Trophoblast cell (in vitro differentiated cells and primary cell): ENCODE measurements around the gene SLC46A3.

Experiments
- DNase-seq, 2 donors: peaks; one replicate each; pipeline ENCODE4 v3.0.0-alpha.2; 2016
- H2AFZ ChIP-seq: 2 replicates; pipeline ENCODE4 v1.6.1; 2013; ENCODE audit warnings: low read length, moderate library complexity, mild to moderate bottlenecking; ENCODE audit not compliant: insufficient read depth, poor library complexity
- H2AK5ac ChIP-seq: 2 replicates; pipeline ENCODE4 v1.6.1; 2013; ENCODE audit warnings: mild to moderate bottlenecking, low read length
- H2BK120ac ChIP-seq: 2 replicates; pipeline ENCODE4 v1.6.1; 2013; ENCODE audit warnings: low read length, mild to moderate bottlenecking, moderate library complexity; ENCODE audit not compliant: insufficient read depth, poor library complexity
- H2BK12ac ChIP-seq: 2 replicates; pipeline ENCODE4 v1.6.1; 2013; ENCODE audit warnings: mild to moderate bottlenecking, low read length, moderate library complexity
- H2BK5ac ChIP-seq: 2 replicates; pipeline ENCODE4 v1.6.1; 2013; ENCODE audit warnings: low read length, low read depth, moderate library complexity, mild to moderate bottlenecking; ENCODE audit not compliant: poor library complexity
- H3K14ac ChIP-seq: 2 replicates; pipeline ENCODE4 v1.6.1; 2013; ENCODE audit warnings: mild to moderate bottlenecking, low read length
- H3K18ac ChIP-seq: 2 replicates; pipeline ENCODE4 v1.6.1; 2013; ENCODE audit warnings: mild to moderate bottlenecking, low read length
- H3K23ac ChIP-seq: 2 replicates; pipeline ENCODE4 v1.6.1; 2013; ENCODE audit warnings: low read length
- H3K27ac ChIP-seq: 2 replicates; pipeline ENCODE4 v1.5.1; 2013; ENCODE audit warnings: low read depth, mild to moderate bottlenecking, inconsistent platforms, low read length, moderate library complexity
- H3K27me3 ChIP-seq: 2 replicates; pipeline ENCODE4 v1.6.1; 2013; ENCODE audit warnings: inconsistent platforms, mild to moderate bottlenecking, low read length, moderate library complexity; ENCODE audit not compliant: insufficient read depth
- H3K36me3 ChIP-seq, 2 experiments: 1 replicate in 1 of 2; 2 replicates in 1 of 2; pipeline ENCODE4 v1.6.1; 2013; ENCODE audit warnings: low read length in 2 of 2, mild to moderate bottlenecking in 2 of 2, moderate library complexity in 1 of 2; ENCODE audit not compliant: insufficient read depth in 2 of 2, control insufficient read depth in 1 of 2
- H3K4ac ChIP-seq: 2 replicates; pipeline ENCODE4 v1.6.1; 2013; ENCODE audit warnings: low read depth, mild to moderate bottlenecking, low read length, moderate library complexity
- H3K4me1 ChIP-seq, 2 experiments: 1 replicate in 1 of 2; 2 replicates in 1 of 2; pipeline ENCODE4 v1.6.1; 2013; ENCODE audit warnings: low read length in 2 of 2, mild to moderate bottlenecking in 2 of 2, moderate library complexity in 1 of 2; ENCODE audit not compliant: insufficient read depth in 2 of 2, control insufficient read depth in 1 of 2
- H3K4me2 ChIP-seq: 2 replicates; pipeline ENCODE4 v1.6.1; 2013; ENCODE audit warnings: inconsistent platforms, mild to moderate bottlenecking, low read length, moderate library complexity
- H3K4me3 ChIP-seq: 2 replicates; pipeline ENCODE4 v1.5.1; 2013; ENCODE audit warnings: mild to moderate bottlenecking, low read depth, low read length, inconsistent platforms
- H3K79me1 ChIP-seq: one replicate; pipeline ENCODE4 v1.6.1; 2013; ENCODE audit warnings: low read length
- H3K79me2 ChIP-seq: 2 replicates; pipeline ENCODE4 v1.6.1; 2013; ENCODE audit warnings: low read length, mild to moderate bottlenecking; ENCODE audit not compliant: control insufficient read depth, insufficient read depth, poor library complexity
- H3K9ac ChIP-seq: 2 replicates; pipeline ENCODE4 v1.6.1; 2013; ENCODE audit warnings: mild to moderate bottlenecking, low read length
- H3K9me3 ChIP-seq: 2 replicates; pipeline ENCODE4 v1.6.1; 2013; ENCODE audit warnings: low read depth, mild to moderate bottlenecking, control low read depth, inconsistent platforms, low read length; ENCODE audit not compliant: insufficient read depth
- H4K12ac ChIP-seq: 2 replicates; pipeline ENCODE4 v1.6.1; 2013; ENCODE audit warnings: low read depth, mild to moderate bottlenecking, low read length, moderate library complexity
- H4K8ac ChIP-seq: 2 replicates; pipeline ENCODE4 v1.6.1; 2013; ENCODE audit warnings: low read depth, mild to moderate bottlenecking, low read length, moderate library complexity
- H4K91ac ChIP-seq: one replicate; pipeline ENCODE4 v1.6.1; 2013; ENCODE audit warnings: low read depth, mild to moderate bottlenecking, low read length, moderate library complexity
- WGBS: extraction: QIAGEN DNeasy Blood & Tissue Kit; methylation state at CpG from one replicate; pipeline ENCODE4 v1.1.7; 2013; ENCODE audit warnings: missing lambda C conversion rate; ENCODE audit not compliant: insufficient read length, insufficient coverage; ENCODE audit errors: extremely low coverage; 5-methylcytosine and 5-hydroxymethylcytosine counted together

SLC46A3 gene

DNA sequence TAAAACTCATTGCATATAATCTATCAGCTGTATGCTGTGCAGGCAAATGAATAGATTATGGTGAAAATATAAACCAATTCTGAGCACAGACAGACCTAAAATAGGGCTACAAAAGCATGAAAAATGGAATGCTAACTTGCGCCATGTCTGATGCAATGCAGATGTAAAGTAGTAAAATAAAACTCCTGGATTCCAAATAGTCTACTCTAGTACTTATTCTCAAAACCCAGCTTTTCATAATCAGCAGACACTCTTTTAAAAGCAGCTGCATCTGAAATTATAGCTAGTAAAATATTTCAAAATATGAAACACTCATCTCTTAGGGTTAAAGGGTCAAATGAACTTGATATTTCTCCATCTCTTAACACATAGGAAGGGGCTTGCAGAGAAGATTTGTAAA, 64.5 kb downstream of the SLC46A3 start:
- Histone ChIP-seq H3K9me3 (no peaks in the 10 kb centered on the region), H4K12ac (no peak overlapping the region), H2BK120ac (no peak overlapping the region), H3K9ac (no peak overlapping the region), H3K18ac (no peak overlapping the region), H2AFZ (no peak overlapping the region), H2BK12ac (no peak overlapping the region), H3K4me1 (peaks cover 0 to 4% of the 10 kb centered on the region in 2 experiments), H3K4me3 (no peak overlapping the region), H3K23ac (no peak overlapping the region), H3K14ac (no peak overlapping the region), H3K27ac (no peak overlapping the region), H4K8ac (no peak overlapping the region), H3K36me3 (no peaks in the 10 kb centered on the region), H3K79me1 (peaks cover 8% of the 10 kb centered on the region), H3K79me2 (peaks cover 6% of the 10 kb centered on the region), H2AK5ac (no peak overlapping the region), H4K91ac (no peak overlapping the region), H2BK5ac (no peak overlapping the region), H3K27me3 (no peaks in the 10 kb centered on the region), H3K4ac (no peak overlapping the region), H3K4me2 (no peak overlapping the region)
- no CpG with 5 or more reads among the region's 1 CpG for WGBS
- DNase-seq: peak in 1 of 2 donors; percentile 36

GRCh38 chr13:28653111-28653510, 65.7 kb downstream of the SLC46A3 start:
- no peaks in the 10 kb centered on the region for H3K36me3 ChIP-seq

DNA sequence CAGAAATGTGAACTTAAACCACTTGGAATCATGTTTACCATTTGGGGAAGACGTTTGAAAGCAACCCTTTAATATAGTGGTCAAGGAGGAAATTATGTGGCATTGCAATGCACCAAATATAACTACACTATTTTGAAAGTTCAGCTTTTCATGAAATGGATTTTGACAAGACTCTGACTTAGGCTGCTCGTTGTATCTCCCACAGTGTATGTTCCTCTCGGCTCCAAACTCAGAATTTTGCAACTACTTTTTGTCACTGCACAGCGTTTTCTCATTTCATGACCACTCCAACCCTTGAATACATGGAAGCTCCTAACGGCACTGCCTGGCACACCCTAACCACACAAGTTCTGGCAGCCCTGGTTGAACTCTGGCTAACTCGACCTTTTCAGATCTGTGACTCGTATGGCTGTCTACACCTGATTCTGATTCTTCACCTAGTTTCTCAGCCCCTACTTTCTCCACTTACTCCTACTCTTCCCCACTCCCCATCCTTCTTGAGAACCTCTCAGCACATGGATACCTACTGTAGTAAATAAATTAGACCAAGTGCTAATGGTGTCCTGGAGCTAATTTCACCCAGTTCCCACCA, 66.9 kb downstream of the SLC46A3 start:
- no peak overlapping the region for H3K9ac ChIP-seq
- no peak overlapping the region for H2BK5ac ChIP-seq
- no peak overlapping the region for H4K12ac ChIP-seq
- no peaks in the 10 kb centered on the region for H3K79me1 ChIP-seq
- no peak overlapping the region for H4K91ac ChIP-seq
- no peaks in the 10 kb centered on the region for H3K36me3 ChIP-seq
- H3K18ac ChIP-seq: no peak overlapping the region
- H3K79me2 ChIP-seq: no peaks in the 10 kb centered on the region
- no peak overlapping the region for H4K8ac ChIP-seq
- no peak overlapping the region for H3K4me3 ChIP-seq
- no peak for DNase-seq
- H3K14ac ChIP-seq: no peak overlapping the region
- H3K27me3 ChIP-seq: no peaks in the 10 kb centered on the region
- H2BK120ac ChIP-seq: no peak overlapping the region
- peaks cover 0 to 4% of the 10 kb centered on the region in 2 experiments for H3K4me1 ChIP-seq
- H3K4ac ChIP-seq: no peak overlapping the region
- no peak overlapping the region for H3K23ac ChIP-seq
- H2AK5ac ChIP-seq: no peak overlapping the region
- H3K27ac ChIP-seq: no peak overlapping the region
- WGBS: no CpG with 5 or more reads among the region's 7 CpGs
- no peak overlapping the region for H2AFZ ChIP-seq
- no peaks in the 10 kb centered on the region for H3K9me3 ChIP-seq
- H3K4me2 ChIP-seq: no peak overlapping the region
- no peak overlapping the region for H2BK12ac ChIP-seq

More at GRCh38 chr13:28653111-28653510, 65.7 kb downstream of the SLC46A3 start:
- Histone ChIP-seq H3K9ac (no peak overlapping the region), H3K27ac (no peak overlapping the region), H2BK12ac (no peak overlapping the region), H3K79me1 (no peaks in the 10 kb centered on the region), H3K4me1 (peaks cover 0 to 4% of the 10 kb centered on the region in 2 experiments), H3K27me3 (no peaks in the 10 kb centered on the region), H4K8ac (no peak overlapping the region), H3K4ac (no peak overlapping the region), H2BK5ac (no peak overlapping the region), H3K18ac (no peak overlapping the region), H2AK5ac (no peak overlapping the region), H3K4me3 (no peak overlapping the region), H4K12ac (no peak overlapping the region), H3K79me2 (no peaks in the 10 kb centered on the region), H3K4me2 (no peak overlapping the region), H3K23ac (no peak overlapping the region), H4K91ac (no peak overlapping the region), H2AFZ (no peak overlapping the region), H3K14ac (no peak overlapping the region), H2BK120ac (no peak overlapping the region), H3K9me3 (no peaks in the 10 kb centered on the region)
- no peak for DNase-seq
- WGBS: no CpG with 5 or more reads among the region's 1 CpG

DNA sequence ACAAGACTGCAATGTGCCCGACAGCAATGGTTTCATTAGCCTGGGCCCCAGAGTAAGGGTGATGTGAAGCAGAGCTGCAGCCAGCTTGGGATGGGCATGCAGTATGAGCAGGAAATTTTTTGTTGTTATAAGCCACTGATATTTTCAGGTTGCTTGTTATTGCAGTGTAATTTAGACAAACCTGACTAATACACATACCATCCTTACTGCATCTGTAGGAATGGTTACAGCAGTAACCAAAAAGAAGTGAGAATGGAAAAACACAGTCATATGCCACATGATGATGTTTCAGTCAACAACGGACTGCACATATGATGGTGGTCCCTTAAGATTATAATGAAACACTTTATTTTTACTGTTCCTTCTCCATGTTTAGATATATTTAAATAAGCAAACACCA, 68.5 kb downstream of the SLC46A3 start:
- Histone ChIP-seq H3K4me3 (no peak overlapping the region), H3K9ac (no peak overlapping the region), H2AK5ac (no peak overlapping the region), H3K79me2 (no peaks in the 10 kb centered on the region), H3K4me2 (no peak overlapping the region), H4K12ac (no peak overlapping the region), H2BK120ac (no peak overlapping the region), H4K8ac (no peak overlapping the region), H2BK12ac (no peak overlapping the region), H3K79me1 (no peaks in the 10 kb centered on the region), H3K14ac (no peak overlapping the region), H3K23ac (no peak overlapping the region), H3K27ac (no peak overlapping the region), H3K27me3 (no peaks in the 10 kb centered on the region), H3K4me1 (no peaks in the 10 kb centered on the region), H4K91ac (no peak overlapping the region), H3K36me3 (no peaks in the 10 kb centered on the region), H3K9me3 (no peaks in the 10 kb centered on the region), H2BK5ac (no peak overlapping the region), H3K4ac (no peak overlapping the region), H3K18ac (no peak overlapping the region), H2AFZ (no peak overlapping the region)
- no CpG with 5 or more reads among the region's 2 CpGs for WGBS
- DNase-seq: peak in 1 of 2 donors; percentile 67
